Measurements from ENCODE around the gene BPGM.
"Not testable (repeated sequence)": the region's sequence is repeated elsewhere in the genome, so short reads cannot be mapped to it uniquely, and the experiment has no call there.

The BPGM gene

DNA sequence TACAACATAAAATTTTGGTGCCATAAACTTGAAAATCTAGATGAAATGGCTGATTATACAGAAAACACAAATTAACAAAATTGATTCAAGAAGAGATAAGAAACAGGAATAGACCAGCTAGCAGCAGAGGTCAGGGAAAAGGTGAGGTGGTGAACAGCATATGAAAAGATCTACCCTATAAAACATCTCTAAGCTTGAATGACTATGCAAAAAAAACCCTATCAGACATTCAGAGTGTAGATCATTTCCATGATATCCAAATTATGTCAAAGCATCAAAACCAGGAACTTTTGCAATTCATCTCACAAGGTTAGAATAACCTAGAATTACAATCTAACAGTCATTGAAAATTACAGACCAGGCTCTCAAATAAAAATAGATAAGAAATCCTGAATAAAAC is 14.6 kb upstream of the BPGM start:
- no peak overlapping the region for H3K4me3 ChIP-seq (ENCODE audit: insufficient read depth, low read depth, low read length)
- no peak overlapping the region for H3K27ac ChIP-seq (ENCODE audit: insufficient read depth, low read depth, low read length, poor library complexity, severe bottlenecking)
- no peaks in the 10 kb centered on the region for H3K4me1 ChIP-seq (ENCODE audit: control insufficient read depth, insufficient read depth, low read length)
- no peaks in the 10 kb centered on the region for H3K36me3 ChIP-seq (ENCODE audit: control insufficient read depth, insufficient read depth, low read length)
- peaks cover 5% of the 10 kb centered on the region for H3K27me3 ChIP-seq (ENCODE audit: control insufficient read depth, insufficient read depth, low read length, poor library complexity, severe bottlenecking)
- no peaks in the 10 kb centered on the region for H3K9me3 ChIP-seq (ENCODE audit: control insufficient read depth, low read length)

DNA sequence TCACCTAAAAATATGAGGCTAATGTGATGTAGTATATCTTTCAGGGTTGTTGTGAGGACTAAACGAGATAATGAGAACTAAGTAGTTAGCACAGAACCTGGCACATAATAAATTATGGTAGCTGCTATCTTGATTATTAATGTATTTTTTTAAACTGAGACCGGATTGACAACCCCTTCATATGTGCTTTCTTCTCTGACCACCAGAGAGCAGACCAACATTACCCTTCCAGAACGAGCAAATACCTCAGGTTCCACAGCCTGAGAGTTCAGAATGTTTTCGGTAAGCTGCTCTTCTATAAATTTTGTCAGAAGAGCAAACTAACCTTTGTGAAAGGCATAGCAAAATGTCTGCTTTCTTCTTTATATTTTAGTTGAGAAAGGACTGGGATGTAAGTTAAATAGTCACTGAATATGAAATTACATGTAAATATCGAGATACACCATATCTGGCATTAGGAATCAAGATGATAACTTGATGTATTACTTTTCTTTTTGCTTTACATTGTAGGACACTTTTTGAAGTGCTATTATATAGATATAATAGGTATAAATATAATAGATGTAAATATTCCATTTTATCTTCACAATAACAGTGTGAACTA is 13.6 kb upstream of the BPGM start:
- no peaks in the 10 kb centered on the region for H3K9me3 ChIP-seq (ENCODE audit: control insufficient read depth, low read length)
- no peaks in the 10 kb centered on the region for H3K4me1 ChIP-seq (ENCODE audit: control insufficient read depth, insufficient read depth, low read length)
- no peak overlapping the region for H3K4me3 ChIP-seq (ENCODE audit: insufficient read depth, low read depth, low read length)
- H3K27me3 ChIP-seq (ENCODE audit: control insufficient read depth, insufficient read depth, low read length, poor library complexity, severe bottlenecking): peaks cover 5% of the 10 kb centered on the region
- WGBS, 2 experiments: 44 to 53% methylated on average over 3 to 5 of the region's 5 CpGs
- no peak overlapping the region for H3K27ac ChIP-seq (ENCODE audit: insufficient read depth, low read depth, low read length, poor library complexity, severe bottlenecking)
- no peaks in the 10 kb centered on the region for H3K36me3 ChIP-seq (ENCODE audit: control insufficient read depth, insufficient read depth, low read length)

- H3K9me3 ChIP-seq (ENCODE audit: control insufficient read depth, low read length): no peaks in the 10 kb centered on the region
- WGBS, 2 experiments: 93 to 100% methylated on average over 1 of the region's 2 CpGs
Measured at GRCh38 chr7:134636008-134636449, 10.6 kb upstream of the BPGM start.

GRCh38 chr7:134637441-134637840 is 9.2 kb upstream of the BPGM start:
- Histone ChIP-seq H3K4me3 (ENCODE audit: insufficient read depth, low read depth, low read length) (no peak overlapping the region), H3K27ac (ENCODE audit: insufficient read depth, low read depth, low read length, poor library complexity, severe bottlenecking) (no peak overlapping the region), H3K27me3 (ENCODE audit: control insufficient read depth, insufficient read depth, low read length, poor library complexity, severe bottlenecking) (peaks cover 3% of the 10 kb centered on the region), H3K36me3 (ENCODE audit: control insufficient read depth, insufficient read depth, low read length) (no peaks in the 10 kb centered on the region), H3K4me1 (ENCODE audit: control insufficient read depth, insufficient read depth, low read length) (no peaks in the 10 kb centered on the region), H3K9me3 (ENCODE audit: control insufficient read depth, low read length) (no peaks in the 10 kb centered on the region)
- whole genome bisulfite sequencing, 2 experiments: 88 to 92% methylated on average over 3 to 4 of the region's 4 CpGs

More at GRCh38 chr7:134636008-134636449, 10.6 kb upstream of the BPGM start:
- H3K4me3 ChIP-seq (ENCODE audit: insufficient read depth, low read depth, low read length): no peak overlapping the region
- peaks cover 8% of the 10 kb centered on the region for H3K27me3 ChIP-seq (ENCODE audit: control insufficient read depth, insufficient read depth, low read length, poor library complexity, severe bottlenecking)
- no peak overlapping the region for H3K27ac ChIP-seq (ENCODE audit: insufficient read depth, low read depth, low read length, poor library complexity, severe bottlenecking)
- no peaks in the 10 kb centered on the region for H3K36me3 ChIP-seq (ENCODE audit: control insufficient read depth, insufficient read depth, low read length)
- no peaks in the 10 kb centered on the region for H3K4me1 ChIP-seq (ENCODE audit: control insufficient read depth, insufficient read depth, low read length)

GRCh38 chr7:134637934-134638719 is 8.5 kb upstream of the BPGM start:
- Histone ChIP-seq H3K4me3 (ENCODE audit: insufficient read depth, low read depth, low read length) (no peak overlapping the region), H3K27me3 (ENCODE audit: control insufficient read depth, insufficient read depth, low read length, poor library complexity, severe bottlenecking) (peaks cover 3% of the 10 kb centered on the region), H3K4me1 (ENCODE audit: control insufficient read depth, insufficient read depth, low read length) (no peaks in the 10 kb centered on the region), H3K27ac (ENCODE audit: insufficient read depth, low read depth, low read length, poor library complexity, severe bottlenecking) (no peak overlapping the region), H3K9me3 (ENCODE audit: control insufficient read depth, low read length) (no peaks in the 10 kb centered on the region), H3K36me3 (ENCODE audit: control insufficient read depth, insufficient read depth, low read length) (no peaks in the 10 kb centered on the region)
- WGBS, 2 experiments: 70 to 78% methylated on average over 5 to 6 of the region's 7 CpGs

DNA sequence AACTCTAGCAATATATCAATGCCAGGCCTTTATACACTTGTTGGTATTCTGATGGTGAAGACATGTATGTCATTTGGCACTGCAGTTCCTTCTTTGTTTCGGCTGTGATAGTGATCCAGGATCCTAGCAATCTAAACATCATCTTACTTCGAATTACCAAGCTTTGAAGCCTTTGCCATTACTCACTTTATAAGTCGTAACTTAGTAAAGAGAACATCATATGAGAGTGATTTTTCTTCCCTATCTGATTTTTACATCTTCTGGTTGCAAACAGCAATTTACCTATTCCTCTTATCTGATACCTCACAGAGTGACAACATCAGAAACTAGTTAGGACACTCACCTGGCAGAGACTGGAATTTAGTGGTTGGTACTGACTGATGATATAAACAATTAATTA is 7.6 kb upstream of the BPGM start:
- Histone ChIP-seq H3K27me3 (ENCODE audit: control insufficient read depth, insufficient read depth, low read length, poor library complexity, severe bottlenecking) (peaks cover 3% of the 10 kb centered on the region), H3K36me3 (ENCODE audit: control insufficient read depth, insufficient read depth, low read length) (no peaks in the 10 kb centered on the region), H3K4me1 (ENCODE audit: control insufficient read depth, insufficient read depth, low read length) (no peaks in the 10 kb centered on the region), H3K27ac (ENCODE audit: insufficient read depth, low read depth, low read length, poor library complexity, severe bottlenecking) (no peak overlapping the region), H3K9me3 (ENCODE audit: control insufficient read depth, low read length) (no peaks in the 10 kb centered on the region), H3K4me3 (ENCODE audit: insufficient read depth, low read depth, low read length) (no peak overlapping the region)
- WGBS, 2 experiments: 75 to 93% methylated on average over 2 to 3 of the region's 3 CpGs

DNA sequence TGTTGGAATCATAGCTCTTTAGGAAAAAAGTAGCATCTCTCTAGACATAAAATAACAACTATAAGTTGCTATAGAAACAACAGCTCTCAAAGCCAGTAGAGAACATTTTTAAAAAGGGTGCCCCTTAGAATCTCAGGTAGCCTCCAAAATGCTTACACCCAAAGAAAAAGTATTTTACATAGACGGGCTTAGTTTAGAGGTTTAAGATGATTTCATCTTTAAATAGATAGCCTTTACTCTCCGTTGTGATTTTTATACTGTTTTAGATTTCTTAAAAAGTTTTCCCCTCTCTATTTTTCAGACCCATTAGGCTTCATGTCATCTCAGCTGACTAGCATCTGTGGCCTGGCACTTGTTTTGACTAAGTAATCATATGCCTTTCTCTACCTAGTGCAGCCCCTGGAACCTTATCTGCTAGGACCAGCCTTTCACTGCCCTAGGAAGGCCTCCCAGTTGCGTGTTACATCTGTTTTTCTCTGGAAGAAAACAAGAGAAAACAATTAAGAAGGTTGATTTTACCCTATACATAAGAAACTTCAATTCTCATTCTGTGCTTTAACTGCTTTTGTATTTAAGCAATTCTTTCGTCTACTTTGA is 6.9 kb upstream of the BPGM start:
- Histone ChIP-seq H3K27ac (ENCODE audit: insufficient read depth, low read depth, low read length, poor library complexity, severe bottlenecking) (no peak overlapping the region), H3K36me3 (ENCODE audit: control insufficient read depth, insufficient read depth, low read length) (no peaks in the 10 kb centered on the region), H3K9me3 (ENCODE audit: control insufficient read depth, low read length) (no peaks in the 10 kb centered on the region), H3K27me3 (ENCODE audit: control insufficient read depth, insufficient read depth, low read length, poor library complexity, severe bottlenecking) (peaks cover 3% of the 10 kb centered on the region), H3K4me3 (ENCODE audit: insufficient read depth, low read depth, low read length) (no peak overlapping the region), H3K4me1 (ENCODE audit: control insufficient read depth, insufficient read depth, low read length) (no peaks in the 10 kb centered on the region)
- 79 to 94% methylated on average over 2 to 4 of the region's 4 CpGs for WGBS, 2 experiments

DNA sequence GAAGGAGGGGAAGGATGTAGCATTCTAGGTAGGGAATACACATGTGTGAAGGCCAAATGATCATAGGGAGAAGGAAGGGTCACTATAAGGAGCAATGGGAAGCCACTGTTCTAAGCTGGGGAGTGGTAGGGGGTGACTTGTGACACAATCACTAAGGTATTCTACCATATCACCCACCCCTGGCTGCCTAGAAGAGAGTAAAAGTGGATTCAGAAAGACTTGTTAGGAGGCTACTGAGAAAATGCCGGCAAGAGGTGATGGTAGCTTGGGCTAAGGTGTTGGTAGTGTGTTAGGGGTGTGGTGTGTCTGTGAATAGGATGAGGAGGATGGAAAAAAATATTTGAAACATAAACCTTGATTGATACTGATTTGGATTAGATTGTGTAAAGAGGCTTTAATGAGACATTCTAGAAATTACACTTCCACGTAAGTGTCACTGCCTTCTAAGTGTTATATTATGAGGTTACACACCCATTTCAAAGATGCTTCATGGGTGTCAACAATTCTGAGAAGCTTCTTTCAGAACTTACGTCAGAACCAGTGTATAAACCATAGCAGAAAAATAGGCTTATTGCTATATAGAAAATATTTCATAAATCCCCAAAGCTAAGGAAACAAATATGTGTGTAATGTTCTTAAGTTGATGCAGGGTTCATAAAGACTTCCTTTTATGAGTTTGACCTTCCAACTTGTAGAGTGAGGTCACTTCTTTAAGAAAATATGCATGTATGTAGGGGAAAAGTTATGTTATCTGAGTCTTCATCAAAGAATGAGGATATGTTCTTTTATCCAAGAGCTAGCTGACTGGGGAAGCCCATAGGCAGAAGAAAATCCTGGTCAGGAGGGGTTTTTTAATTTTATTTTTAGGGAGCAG is 5.6 kb upstream of the BPGM start:
- no peaks in the 10 kb centered on the region for H3K36me3 ChIP-seq (ENCODE audit: control insufficient read depth, insufficient read depth, low read length)
- 82 to 92% methylated on average over 1 to 2 of the region's 3 CpGs for WGBS, 2 experiments
- H3K9me3 ChIP-seq (ENCODE audit: control insufficient read depth, low read length): no peaks in the 10 kb centered on the region
- H3K27ac ChIP-seq (ENCODE audit: insufficient read depth, low read depth, low read length, poor library complexity, severe bottlenecking): no peak overlapping the region
- H3K4me3 ChIP-seq (ENCODE audit: insufficient read depth, low read depth, low read length): no peak overlapping the region
- peaks cover 6% of the 10 kb centered on the region for H3K4me1 ChIP-seq (ENCODE audit: control insufficient read depth, insufficient read depth, low read length)
- peaks cover 3% of the 10 kb centered on the region for H3K27me3 ChIP-seq (ENCODE audit: control insufficient read depth, insufficient read depth, low read length, poor library complexity, severe bottlenecking)

DNA sequence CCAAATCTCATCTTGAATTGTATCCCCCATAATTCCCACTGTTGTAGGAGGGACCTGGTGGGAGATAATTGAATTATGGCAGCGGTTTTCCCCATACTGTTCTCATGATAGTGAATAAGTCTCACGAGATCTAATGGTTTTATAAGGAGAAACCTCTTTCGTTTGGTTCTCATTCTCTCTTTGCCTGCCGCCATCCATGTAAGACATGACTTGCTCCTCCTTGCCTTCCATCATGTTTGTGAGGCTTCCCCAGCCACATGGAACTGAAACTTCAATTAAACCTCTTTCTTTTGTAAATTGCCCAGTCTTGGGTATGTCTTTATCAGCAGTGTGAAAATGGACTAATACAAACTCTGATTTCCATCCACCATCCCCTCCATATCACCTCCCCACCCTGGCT is 4.7 kb upstream of the BPGM start:
- H3K4me1 ChIP-seq (ENCODE audit: control insufficient read depth, insufficient read depth, low read length); H3K4me3 ChIP-seq (ENCODE audit: insufficient read depth, low read depth, low read length); H3K9me3 ChIP-seq (ENCODE audit: control insufficient read depth, low read length); H3K27me3 ChIP-seq (ENCODE audit: control insufficient read depth, insufficient read depth, low read length, poor library complexity, severe bottlenecking); H3K36me3 ChIP-seq (ENCODE audit: control insufficient read depth, insufficient read depth, low read length); H3K27ac ChIP-seq (ENCODE audit: insufficient read depth, low read depth, low read length, poor library complexity, severe bottlenecking): not testable (repeated sequence)
- WGBS, 2 experiments: 89 to 92% methylated on average over 4 of the region's 4 CpGs

- Histone ChIP-seq H3K4me1 (ENCODE audit: control insufficient read depth, insufficient read depth, low read length) (peaks cover 6% of the 10 kb centered on the region), H3K27ac (ENCODE audit: insufficient read depth, low read depth, low read length, poor library complexity, severe bottlenecking) (no peak overlapping the region), H3K9me3 (ENCODE audit: control insufficient read depth, low read length) (no peaks in the 10 kb centered on the region), H3K36me3 (ENCODE audit: control insufficient read depth, insufficient read depth, low read length) (no peaks in the 10 kb centered on the region), H3K27me3 (ENCODE audit: control insufficient read depth, insufficient read depth, low read length, poor library complexity, severe bottlenecking) (peaks cover 3% of the 10 kb centered on the region), H3K4me3 (ENCODE audit: insufficient read depth, low read depth, low read length) (no peak overlapping the region)
- no CpG with 5 or more reads among the region's 1 CpG for WGBS, 2 experiments
Measured at GRCh38 chr7:134643131-134643530, 3.5 kb upstream of the BPGM start.

All from ectodermal cell (in vitro differentiated cells).